LoVo (cell line): ENCODE data around the gene ERVK3-1.

ENCODE experiments used
- DNase-seq: peaks from one replicate; pipeline ENCODE4 v3.0.0-alpha.2; 2016; ENCODE audit warnings: low spot score

The ERVK3-1 gene

DNA sequence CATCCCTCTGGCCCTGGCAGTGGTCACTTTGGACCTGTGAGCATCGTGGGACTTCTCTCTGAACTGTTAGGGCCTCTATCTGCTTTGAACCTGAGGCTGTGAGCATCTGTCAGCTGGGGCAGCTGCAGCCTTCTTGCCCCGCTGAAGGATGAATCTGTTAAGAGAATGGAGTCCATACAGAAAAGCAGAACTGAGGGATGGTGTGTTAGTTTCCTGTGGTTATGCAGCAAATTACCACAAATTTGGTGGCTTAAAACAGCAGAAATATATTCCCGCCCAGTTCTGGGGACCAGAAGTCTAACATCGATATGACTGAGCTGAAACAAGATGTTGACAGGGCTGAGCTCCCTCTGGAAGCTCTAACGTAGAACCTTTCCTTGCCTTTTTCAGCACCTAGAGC is 59.0 kb downstream of the ERVK3-1 start:
- no peak for DNase-seq
